Head of caudate nucleus (tissue), 42 donors: Measurements from ENCODE around the gene ZNF81.
"Not testable (repeated sequence)": the region's sequence is repeated elsewhere in the genome, so short reads cannot be mapped to it uniquely, and the experiment has no call there.

Experiments used
- DNase-seq, 42 donors: peaks; one replicate each; pipeline versions ENCODE4 v3.0.0 to v3.0.0-alpha.2; 2020 to 2021; ENCODE audit warnings: mixed read lengths in 7 of 42
- intact Hi-C: fragments of 100-400 bp; cut with DNase I; formaldehyde crosslinking; loops from one replicate; pipeline ENCODE4 v1.15.0; 2022

The ZNF81 gene

GRCh38 chrX:47902161-47902560 is 65.5 kb downstream of the ZNF81 start:
- intact Hi-C loops, result no loop called here
- no peak for DNase-seq

GRCh38 chrX:47915886-47916493 is 79.3 kb downstream of the ZNF81 start:
- intact Hi-C loops, result no loop called here
- DNase-seq, result no peak

GRCh38 chrX:47918274-47918673 is 81.6 kb downstream of the ZNF81 start:
- DNase-seq, result no peak
- intact Hi-C loops, result no loop called here

GRCh38 chrX:47927212-47927611 is 90.5 kb downstream of the ZNF81 start:
- DNase-seq, result no peak
- intact Hi-C loops, result no loop called here

GRCh38 chrX:47931970-47932369 is 95.3 kb downstream of the ZNF81 start:
- intact Hi-C loops, DNase-seq: not testable (repeated sequence)

GRCh38 chrX:47933946-47934345 is 97.2 kb downstream of the ZNF81 start:
- intact Hi-C loops, result no loop called here
- no peak for DNase-seq

GRCh38 chrX:47936224-47936939 is 99.7 kb downstream of the ZNF81 start:
- intact Hi-C loops, result no loop called here
- peak in 40 of 42 donors; percentile 2 to 63 (median 30) for DNase-seq

- intact Hi-C loops, result no loop called here
- no peak for DNase-seq
Observed at GRCh38 chrX:47936940-47937317, 100.2 kb downstream of the ZNF81 start.

- intact Hi-C loops, result no loop called here
- DNase-seq, result no peak
Observed at GRCh38 chrX:47940448-47940847, 103.7 kb downstream of the ZNF81 start.

GRCh38 chrX:47941423-47941822 is 104.7 kb downstream of the ZNF81 start:
- no peak for DNase-seq

GRCh38 chrX:47955295-47955694 is 118.6 kb downstream of the ZNF81 start:
- DNase-seq, intact Hi-C loops: not testable (repeated sequence)

More at GRCh38 chrX:47941423-47941822, 104.7 kb downstream of the ZNF81 start:
- intact Hi-C loops, result no loop called here

GRCh38 chrX:47956016-47956415 is 119.3 kb downstream of the ZNF81 start:
- intact Hi-C loops, result no loop called here
- DNase-seq, result no peak

- DNase-seq, intact Hi-C loops: not testable (repeated sequence)
Observed at GRCh38 chrX:47958206-47958605, 121.5 kb downstream of the ZNF81 start.

- DNase-seq, result no peak
Observed at GRCh38 chrX:47958761-47959342, 122.2 kb downstream of the ZNF81 start.

GRCh38 chrX:47960406-47960805 is 123.7 kb downstream of the ZNF81 start:
- intact Hi-C loops, result no loop called here
- no peak for DNase-seq

More at GRCh38 chrX:47958761-47959342, 122.2 kb downstream of the ZNF81 start:
- intact Hi-C loops, result no loop called here

- intact Hi-C loops, DNase-seq: not testable (repeated sequence)
Observed at GRCh38 chrX:47961830-47962229, 125.1 kb downstream of the ZNF81 start.

- intact Hi-C loops, DNase-seq: not testable (repeated sequence)
Observed at GRCh38 chrX:47965526-47965925, 128.8 kb downstream of the ZNF81 start.
